CD1c-positive myeloid dendritic cell (primary cell): ENCODE measurements around the gene PIGM.
A peak's percentile ranks its signal among the peaks of the same experiment; 100 is the strongest.

Experiments used
- DNase-seq: peaks from one replicate; pipeline ENCODE4 v3.0.0-alpha.2; 2016; ENCODE audit errors: extremely low spot score

The PIGM gene

GRCh38 chr1:160031365-160032164 lies at the start of gene PIGM:
PIGM (minus strand) TSS chr1:160031990; CDS start chr1:160031739, 251 bp downstream.
- DNase-seq, result peak; percentile 94

- no peak for DNase-seq
Observed at GRCh38 chr1:160081261-160081936, 49.6 kb upstream of the PIGM start, which contains the start of gene KCNJ9. KCNJ9 (plus strand) TSS chr1:160081538; CDS start chr1:160084031, 2,493 bp downstream.

GRCh38 chr1:160080381-160081100 lies 48.8 kb upstream of the PIGM start:
- DNase-seq, result no peak

DNA sequence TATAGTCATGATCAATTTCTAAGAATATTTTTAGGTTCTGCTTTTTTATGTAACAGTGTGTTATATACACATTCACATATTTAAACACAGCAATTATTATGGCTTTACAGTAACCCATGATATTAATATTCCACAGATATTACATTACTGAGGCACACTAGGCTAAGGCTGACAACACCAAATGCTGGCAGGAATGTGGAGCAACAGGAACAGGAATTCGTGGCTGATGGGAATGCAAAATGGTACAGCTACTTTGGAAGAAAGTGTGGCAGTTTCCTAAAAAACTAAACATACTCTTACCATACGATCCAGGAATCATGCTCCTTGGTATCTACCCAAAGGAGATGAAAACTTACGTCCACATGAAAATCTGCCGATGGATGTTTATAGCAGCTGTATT lies 47.7 kb upstream of the PIGM start:
- DNase-seq, result no peak

- DNase-seq, result peak; percentile 70
Observed at GRCh38 chr1:160078512-160079195, 46.9 kb upstream of the PIGM start.

DNA sequence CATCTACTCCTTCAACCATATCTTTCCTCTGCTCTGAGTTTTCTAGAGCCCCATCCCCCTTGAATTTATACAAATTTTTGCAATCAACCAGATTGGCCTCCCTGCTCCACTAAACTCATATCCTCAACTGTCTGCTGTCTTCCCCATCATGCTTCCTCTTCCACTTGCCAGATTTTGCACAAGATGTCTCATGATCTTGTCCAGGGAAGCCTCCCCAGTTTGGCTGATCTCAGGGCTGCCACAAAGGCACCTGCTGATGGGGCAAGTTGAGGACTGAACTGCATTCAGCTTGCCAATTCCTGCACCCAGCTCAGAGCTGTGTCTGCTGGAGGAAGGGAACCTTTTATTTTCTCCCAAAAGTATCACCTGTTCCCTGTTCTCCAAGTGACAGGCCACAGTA lies 45.7 kb upstream of the PIGM start:
- DNase-seq, result peak; percentile 66

GRCh38 chr1:160076295-160076694 lies 44.5 kb upstream of the PIGM start:
- no peak for DNase-seq

- peak; percentile 48 for DNase-seq
Observed at GRCh38 chr1:160075836-160076235, 44.0 kb upstream of the PIGM start.

GRCh38 chr1:160074865-160075264 lies 43.1 kb upstream of the PIGM start:
- no peak for DNase-seq

- no peak for DNase-seq
Observed at GRCh38 chr1:160071289-160071688, 39.5 kb upstream of the PIGM start.

GRCh38 chr1:160070243-160071163 lies 38.7 kb upstream of the PIGM start:
- DNase-seq, result peak; percentile 66

DNA sequence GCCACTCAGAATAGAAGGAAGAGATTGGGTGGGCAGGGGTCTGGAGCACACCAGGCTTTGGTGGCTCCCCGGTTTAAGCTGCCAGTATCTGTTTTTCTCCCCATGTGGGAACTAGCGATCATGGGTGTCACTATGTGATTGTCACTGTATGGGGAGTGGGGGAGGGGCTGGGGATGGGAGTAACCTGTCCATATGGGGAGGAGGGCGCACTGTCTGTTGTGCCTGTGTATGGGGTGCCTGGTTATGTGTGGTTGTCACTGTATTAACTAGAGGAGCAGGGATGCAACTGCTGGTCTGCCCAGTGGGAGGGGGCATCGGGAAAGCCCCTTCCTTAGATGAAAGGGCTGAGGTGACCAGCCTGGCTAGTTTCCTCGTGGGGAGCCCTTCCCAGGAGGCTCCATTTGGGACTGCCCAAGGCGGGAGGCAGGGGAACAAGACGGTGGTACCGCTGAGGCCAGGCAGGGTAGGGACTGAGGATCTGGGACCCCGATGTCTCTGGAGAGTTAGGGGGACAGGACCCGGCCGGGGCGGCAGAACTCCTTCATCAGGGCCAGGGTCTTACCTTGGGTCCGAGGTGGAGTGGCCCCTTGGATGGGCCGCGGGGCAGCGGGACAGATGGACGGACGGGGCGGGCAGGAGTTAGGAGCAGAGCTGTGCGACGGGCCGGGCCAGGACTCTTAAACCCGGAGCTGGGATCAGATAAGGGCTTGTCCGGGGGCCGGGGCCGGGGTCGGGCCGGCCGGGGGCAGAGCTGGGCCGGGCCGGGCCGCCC lies 37.9 kb upstream of the PIGM start, which contains the start of gene KCNJ10:
Gene KCNJ10, minus strand, starts transcription at position 701 of the 772 bp plus-strand sequence. CDS start 27,628 bp downstream, outside the sequence.
- no peak for DNase-seq

- no peak for DNase-seq
Observed at GRCh38 chr1:160068225-160068624, 36.4 kb upstream of the PIGM start.

DNA sequence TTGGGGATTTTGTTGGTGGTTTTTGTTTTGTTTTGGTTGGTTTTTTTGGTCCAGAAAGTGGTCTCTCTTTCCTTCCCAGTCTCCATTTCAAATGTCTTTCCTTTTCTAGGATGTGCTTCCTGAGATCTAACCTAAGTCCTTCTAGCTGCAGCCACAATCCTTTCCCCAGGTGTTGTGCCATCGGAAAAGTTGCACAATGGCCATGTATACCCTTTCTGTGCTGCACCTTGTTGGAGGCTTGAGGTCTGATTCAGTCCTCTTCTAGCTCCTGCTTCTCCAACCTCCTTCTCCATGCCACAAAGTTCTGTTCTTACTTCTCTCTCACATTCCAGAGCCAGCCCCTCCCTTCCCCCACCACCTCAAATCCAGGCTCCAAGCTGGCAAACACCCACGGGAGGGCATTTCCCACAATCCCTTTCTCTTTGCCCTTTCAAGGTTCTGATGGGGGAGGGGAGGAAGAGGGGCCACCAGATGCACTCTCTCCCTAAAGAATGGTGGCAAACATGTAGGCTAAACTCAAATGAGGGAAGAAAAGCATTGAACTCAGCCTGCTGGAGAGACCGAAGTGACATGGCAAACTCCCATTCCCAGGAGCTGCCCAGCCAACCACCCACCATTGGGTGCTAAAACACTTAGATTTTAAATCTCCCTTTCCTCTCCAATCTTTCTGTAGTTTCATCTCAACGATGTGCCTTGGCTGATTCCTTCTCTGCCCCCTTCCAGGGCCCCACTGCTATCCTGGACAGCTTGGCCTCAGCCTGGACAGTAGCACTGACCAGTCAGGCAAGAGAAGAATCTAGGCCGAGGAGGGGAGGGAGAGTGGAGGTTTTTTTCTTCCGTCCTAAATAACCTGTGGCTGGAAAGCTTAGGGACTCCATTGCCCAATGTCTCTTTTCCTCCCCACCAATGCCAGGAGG lies 35.3 kb upstream of the PIGM start:
- DNase-seq, result no peak

- DNase-seq, result no peak
Observed at GRCh38 chr1:160064746-160065145, 33.0 kb upstream of the PIGM start.

- DNase-seq, result peak; percentile 8
Observed at GRCh38 chr1:160064164-160064563, 32.4 kb upstream of the PIGM start.

- DNase-seq, result peak; percentile 21
Observed at GRCh38 chr1:160063176-160063575, 31.4 kb upstream of the PIGM start.

DNA sequence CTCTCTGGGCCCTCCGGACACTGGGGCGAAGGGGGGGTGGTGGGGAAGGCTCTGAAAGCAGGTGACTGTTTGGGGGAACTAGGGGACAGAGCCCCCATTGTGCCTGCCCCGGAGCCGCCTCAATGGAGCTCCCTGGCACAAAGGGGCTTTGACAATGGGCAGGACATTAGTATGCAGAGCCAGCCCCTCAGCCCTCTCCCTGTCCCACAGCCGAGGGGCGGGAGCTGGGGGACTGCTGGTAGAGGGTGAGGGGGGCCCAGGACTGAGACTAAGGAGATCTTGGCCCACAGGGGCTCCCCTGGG lies 30.4 kb upstream of the PIGM start:
- DNase-seq, result no peak
